ENCODE data around the gene ZNF12.
"Not testable (repeated sequence)": the region's sequence is repeated elsewhere in the genome, so short reads cannot be mapped to it uniquely, and the experiment has no call there.

Gene ZNF12

DNA sequence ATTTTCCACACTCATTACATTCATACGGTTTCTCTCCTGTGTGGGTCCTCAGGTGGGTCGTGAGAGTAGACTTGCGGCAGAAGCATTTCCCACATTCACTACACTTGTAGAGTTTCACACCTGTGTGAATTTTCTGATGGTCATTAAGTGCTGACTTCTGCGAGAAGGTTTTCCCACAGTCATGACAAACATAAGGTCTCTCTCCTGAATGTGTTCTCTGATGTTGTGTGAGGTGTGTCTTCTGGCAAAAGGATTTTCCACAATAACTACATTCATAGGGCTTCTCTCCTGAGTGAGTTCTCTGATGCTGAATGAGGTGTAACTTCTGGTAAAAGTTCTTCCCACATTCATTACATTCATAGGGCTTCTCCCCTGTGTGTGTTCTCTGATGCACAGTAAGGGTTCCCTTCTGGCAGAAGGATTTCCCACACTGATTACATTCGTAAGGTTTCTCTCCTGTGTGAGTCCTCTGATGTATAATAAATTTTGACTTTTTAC, 15.1 kb downstream of the ZNF12 start:
- DNase-seq (ENCODE audit: low read depth in 2 of 2) = no peak

GRCh38 chr7:6691103-6691502, 15.6 kb downstream of the ZNF12 start:
- no peak for DNase-seq (ENCODE audit: low read depth in 2 of 2)

DNA sequence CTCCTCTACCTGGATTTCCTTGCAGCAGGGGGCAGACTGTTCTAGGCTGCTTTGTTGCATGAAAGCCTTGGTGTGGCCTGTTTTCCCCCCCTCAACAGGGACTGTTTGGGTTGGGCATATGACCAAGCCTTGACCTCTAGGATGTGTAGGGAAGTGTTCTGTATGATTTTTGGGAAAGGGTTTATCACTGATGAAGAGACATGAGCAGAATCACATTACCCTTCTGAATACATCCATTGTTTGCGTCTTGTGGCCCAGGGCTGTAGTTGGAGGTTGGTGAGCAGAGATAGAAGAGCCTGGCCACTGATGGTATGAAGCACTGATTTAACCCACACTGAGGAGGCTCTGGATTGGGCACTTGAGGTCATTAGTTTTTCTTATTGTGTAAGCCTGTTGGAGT, 26.6 kb downstream of the ZNF12 start:
- DNase-seq (ENCODE audit: low read depth in 2 of 2) = no peak

DNA sequence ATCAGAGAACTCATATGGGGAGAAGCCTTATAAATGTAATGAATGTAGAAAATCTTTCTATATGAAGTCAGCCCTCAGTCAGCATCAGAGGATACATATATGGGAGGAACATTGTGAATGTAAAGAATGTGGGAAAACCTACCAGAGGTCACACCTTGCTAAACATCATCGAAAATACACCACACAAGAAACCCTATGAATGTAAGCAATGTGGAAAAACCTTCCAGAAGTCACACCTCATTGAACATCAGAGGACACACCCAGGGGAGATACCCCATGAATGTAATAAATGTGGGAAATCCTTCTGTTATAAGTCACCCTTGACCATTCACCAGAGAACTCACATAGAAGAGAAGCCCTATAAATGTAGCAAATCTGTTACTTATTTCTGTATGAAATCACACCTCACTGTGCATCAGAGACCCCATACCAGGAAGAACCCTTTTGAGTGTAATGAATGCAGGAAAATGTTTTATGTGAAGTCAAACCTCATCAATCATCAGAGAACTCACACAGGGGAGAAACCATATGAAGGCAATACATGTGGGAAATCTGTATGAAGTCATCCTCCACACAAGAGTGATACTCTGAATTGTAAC, 30.8 kb downstream of the ZNF12 start:
- no peak for DNase-seq (ENCODE audit: low read depth in 2 of 2)

GRCh38 chr7:6670851-6671250, 35.9 kb downstream of the ZNF12 start:
- DNase-seq (ENCODE audit: low read depth in 2 of 2) = not testable (repeated sequence)

GRCh38 chr7:6658618-6659345, 48.0 kb downstream of the ZNF12 start:
- DNase-seq (ENCODE audit: low read depth in 2 of 2) = no peak

DNA sequence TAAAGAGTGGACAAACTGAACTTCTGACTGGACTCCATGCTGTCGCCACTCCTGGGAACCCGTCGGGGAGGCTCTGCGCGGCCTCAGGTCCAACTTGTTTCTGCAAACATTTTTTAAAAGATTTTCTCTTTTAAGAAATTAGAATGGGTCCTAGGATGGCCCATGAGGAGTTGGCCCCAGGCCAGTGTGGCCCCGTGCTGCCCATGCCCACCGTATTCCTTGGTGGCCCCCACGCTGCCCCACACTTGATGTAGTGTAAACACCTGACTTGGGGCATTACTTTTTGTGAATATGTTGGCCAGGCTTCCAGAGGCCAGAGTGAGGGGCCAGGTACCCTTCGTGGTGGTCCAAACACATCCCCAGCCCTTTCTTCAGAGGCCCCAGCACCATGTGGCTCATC, 50.3 kb downstream of the ZNF12 start:
- DNase-seq (ENCODE audit: low read depth in 2 of 2) = no peak

GRCh38 chr7:6655636-6656385, 50.9 kb downstream of the ZNF12 start:
- DNase-seq (ENCODE audit: low read depth in 2 of 2) = no peak

GRCh38 chr7:6654842-6655610, 51.7 kb downstream of the ZNF12 start:
- no peak for DNase-seq (ENCODE audit: low read depth in 2 of 2)

- DNase-seq (ENCODE audit: low read depth in 2 of 2) = no peak
Measured at GRCh38 chr7:6654113-6654841, 52.5 kb downstream of the ZNF12 start.

DNA sequence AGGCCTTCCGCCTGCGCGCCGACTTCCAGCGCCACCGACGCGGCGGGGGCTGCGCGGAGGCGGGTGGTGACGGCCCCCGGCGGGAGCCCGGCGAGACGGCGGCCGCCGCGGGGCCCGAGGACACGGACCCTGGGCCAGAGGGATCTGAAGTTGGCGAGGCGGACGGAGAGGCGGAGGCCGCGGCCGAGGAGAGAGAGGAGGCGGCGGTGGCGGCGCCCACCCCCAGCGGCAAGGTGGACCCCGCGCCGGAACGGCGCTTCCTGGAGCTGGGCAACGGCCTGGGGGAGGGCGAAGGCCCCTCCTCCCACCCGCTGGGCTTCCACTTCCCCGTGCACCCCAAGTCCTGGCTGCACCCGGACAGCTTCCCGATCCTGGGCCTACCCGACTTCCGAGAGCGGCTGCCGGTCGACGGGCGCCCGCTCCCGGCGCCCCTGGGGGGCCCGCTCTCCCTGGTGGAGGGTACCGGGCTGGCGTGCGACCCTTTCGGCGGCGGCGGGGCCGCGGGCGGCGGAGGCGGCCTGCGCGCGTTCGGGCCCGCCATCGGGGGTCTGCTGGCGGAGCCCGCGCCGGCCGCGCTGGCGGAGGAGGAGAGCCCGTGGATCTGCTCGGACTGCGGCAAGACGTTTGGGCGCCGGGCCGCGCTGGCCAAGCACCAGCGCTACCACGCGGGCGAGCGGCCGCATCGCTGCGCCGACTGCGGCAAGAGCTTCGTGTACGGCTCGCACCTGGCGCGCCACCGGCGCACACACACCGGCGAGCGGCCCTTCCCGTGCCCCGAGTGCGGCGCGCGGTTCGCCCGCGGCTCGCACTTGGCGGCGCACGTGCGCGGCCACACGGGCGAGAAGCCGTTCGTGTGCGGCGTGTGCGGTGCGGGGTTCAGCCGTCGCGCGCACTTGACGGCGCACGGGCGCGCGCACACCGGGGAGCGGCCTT, 53.4 kb downstream of the ZNF12 start:
- no peak for DNase-seq (ENCODE audit: low read depth in 2 of 2)

DNA sequence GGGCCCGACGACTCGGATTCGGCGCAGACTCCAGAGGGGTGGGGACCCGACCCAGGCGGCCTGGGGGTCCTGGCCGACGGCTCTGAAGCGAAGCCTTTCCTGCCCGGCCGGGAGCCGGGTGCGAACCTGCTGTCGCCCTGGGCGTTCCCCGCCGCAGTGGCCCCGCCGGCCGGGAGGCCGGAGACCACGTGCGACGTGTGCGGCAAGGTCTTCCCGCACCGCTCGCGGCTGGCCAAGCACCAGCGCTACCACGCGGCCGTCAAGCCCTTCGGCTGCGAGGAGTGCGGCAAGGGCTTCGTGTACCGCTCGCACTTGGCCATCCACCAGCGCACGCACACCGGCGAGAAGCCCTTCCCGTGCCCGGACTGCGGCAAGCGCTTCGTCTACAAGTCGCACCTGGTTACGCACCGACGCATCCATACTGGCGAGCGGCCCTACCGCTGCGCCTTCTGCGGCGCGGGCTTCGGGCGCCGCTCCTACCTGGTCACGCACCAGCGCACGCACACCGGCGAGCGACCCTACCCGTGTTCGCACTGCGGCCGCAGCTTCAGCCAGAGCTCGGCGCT, 54.2 kb downstream of the ZNF12 start:
- no peak for DNase-seq (ENCODE audit: low read depth in 2 of 2)

- DNase-seq (ENCODE audit: low read depth in 2 of 2) = no peak
Measured at GRCh38 chr7:6651851-6652445, 54.8 kb downstream of the ZNF12 start.

DNA sequence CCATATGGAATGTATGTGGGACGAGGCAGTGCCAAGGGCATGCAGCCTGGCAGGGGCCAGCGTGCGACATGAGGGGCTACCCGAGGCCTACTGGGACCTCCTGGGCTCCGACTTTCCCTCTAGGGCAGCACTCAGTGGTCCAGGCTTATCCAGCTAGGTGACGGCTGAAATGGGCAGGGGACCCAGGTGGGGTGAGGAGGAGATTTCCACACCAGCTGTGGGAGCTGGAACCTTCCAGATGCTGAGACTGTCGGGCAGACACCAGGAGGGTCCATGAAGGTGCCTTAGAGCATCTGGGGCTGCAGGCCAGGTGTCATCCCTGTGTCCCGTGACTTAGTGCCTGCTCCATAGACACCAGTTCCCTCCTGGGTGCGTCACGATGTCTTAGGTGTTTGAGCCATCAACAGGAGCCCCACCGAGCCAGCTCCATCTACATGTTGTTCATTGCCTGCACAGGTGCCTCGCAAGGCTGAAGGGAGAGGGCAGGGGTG, 56.2 kb downstream of the ZNF12 start:
- no peak for DNase-seq (ENCODE audit: low read depth in 2 of 2)

DNA sequence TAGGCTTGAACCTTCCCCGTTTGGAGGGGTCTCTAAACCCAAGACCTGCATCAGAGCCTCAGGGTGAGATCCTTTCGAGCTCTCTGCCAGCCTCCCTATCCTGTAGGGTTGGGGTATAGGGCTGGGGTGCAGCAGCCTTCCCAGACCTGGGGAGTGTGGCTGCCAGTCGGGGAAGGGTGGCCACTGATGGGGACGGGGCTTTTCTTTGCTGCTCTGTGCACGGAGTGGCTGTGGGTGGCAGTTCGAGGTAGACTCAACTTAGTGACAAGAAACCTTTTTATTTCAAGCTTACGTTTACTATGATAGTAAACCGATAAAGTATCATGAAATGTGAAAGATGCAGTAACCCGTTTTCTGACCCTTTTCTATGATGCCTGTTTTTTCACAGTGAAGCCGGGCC, 56.7 kb downstream of the ZNF12 start:
- DNase-seq (ENCODE audit: low read depth in 2 of 2) = no peak

DNA sequence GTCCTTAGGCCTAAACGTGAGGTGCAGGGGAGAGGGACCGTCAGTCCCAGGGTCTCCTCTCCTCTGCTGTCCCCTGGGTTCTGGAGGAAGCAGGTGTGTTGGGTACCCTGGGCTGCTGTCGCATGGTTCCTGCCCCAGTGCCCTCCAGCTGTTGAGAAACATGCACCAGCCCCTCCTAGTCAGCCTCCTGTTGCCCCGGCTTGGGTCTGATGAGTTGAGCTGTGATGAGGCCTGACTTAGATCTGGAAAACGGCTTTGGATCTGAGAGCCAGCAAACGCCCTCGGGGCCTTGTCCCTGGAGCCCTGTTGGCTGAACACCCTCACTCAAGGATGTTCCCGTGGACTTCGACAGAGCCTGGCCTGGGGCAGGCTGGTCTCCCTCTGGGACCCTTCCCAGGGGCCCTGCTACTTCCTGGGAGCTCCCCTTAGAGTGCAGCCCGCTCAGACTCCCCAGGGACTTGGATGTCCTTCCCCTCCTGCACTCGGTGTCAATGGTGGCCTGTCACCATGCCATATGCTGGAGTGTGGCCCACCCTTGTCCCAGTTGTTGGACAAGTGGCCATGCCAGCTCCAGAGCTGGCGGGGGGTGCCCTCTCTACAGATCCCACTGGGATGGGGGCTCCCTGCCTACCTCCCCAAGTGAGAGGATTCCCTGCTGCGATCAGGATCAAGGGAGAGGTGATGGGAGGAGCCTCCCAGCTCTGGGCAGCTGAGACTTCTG, 57.3 kb downstream of the ZNF12 start:
- no peak for DNase-seq (ENCODE audit: low read depth in 2 of 2)

DNA sequence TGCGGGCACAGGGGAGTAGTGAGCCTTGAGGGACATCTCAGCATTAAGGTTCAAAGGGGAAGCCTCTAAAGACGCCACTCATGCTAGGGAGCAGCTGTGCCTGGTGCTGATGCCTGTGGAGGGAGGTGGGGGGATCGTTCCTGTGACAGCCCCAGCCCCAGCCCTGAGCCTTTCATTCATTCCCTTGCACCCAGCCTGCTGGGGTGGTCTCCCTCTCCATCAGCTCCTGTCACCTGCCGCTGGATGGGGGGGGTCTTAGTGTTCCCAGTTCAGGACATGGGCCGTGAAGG, 58.0 kb downstream of the ZNF12 start:
- DNase-seq (ENCODE audit: low read depth in 2 of 2) = no peak

DNA sequence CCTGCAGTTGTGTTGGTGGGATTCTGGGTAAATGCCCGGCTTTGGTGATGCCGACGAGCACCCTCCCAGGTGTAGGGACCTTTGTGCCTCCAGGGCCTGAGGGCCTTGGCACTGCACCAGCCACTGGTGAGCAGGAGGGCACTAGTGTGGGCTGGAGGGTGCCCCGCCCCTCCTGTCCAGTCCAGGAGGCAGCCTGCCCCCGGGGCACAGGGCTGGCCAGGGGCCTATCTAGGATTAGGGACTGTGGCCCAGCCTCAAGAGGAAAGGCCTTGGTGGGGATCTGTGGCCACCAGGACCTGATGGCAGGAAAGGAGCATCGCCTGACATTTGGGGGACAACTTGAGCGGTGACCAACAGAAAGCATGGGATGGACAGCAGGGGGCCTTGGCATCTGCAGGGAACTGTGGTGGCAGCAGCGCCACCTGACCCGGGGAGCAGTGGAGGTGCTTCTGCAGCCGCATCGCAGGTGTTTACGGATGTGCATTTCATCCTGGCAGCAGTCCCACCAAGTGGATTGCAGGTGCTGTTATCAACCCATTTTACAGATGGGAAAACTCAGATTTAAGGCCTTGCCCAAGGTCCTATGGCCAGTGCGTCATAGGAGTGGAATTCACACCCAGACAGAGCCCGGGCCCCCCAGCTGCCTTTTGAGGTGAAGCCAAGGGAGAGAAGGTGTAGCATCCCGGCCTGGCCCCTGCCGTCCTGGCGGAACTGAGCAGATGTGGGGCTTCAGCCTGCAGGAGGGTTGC, 58.5 kb downstream of the ZNF12 start:
- DNase-seq (ENCODE audit: low read depth in 2 of 2) = no peak
